Endothelial cell of umbilical vein (primary cell): ENCODE measurements around the gene IMPA2. TPM values are rescaled to one million over a fixed set of nuclear protein-coding genes. Genes with fewer than 3 reads are reported as not detected.

Experiments
- BruUV-seq: library from RNA; stranded (reverse); fragments of 400-500 nt; replicated peaks from 2 replicates; lab custom pipeline; 2021; lab: Mats Ljungman, UMichigan
- CTCF ChIA-PET: fragments of 300-600, 350-600 bp; sonication (Branson Sonifier 250); formaldehyde crosslinking; loops from one replicate; lab custom pipeline; 2021; ENCODE audit warnings: antibody characterized with exemption, inconsistent platforms; lab: Charles Lee
- POLR2A ChIA-PET: fragments of 300-600, 350-600 bp; sonication (Branson Sonifier 250); formaldehyde crosslinking; loops from one replicate; lab custom pipeline; 2021; ENCODE audit warnings: antibody characterized with exemption, inconsistent platforms; lab: Charles Lee
- DNase-seq: peaks from one replicate; pipeline ENCODE4 v3.0.0-alpha.2; 2011; ENCODE audit warnings: low read depth, low spot score
- FAIRE-seq: peaks from 2 replicates; lab custom pipeline; 2011; peaks lifted over from hg19 to GRCh38; lab: Jason Lieb, UNC
- H2AFZ ChIP-seq: 2 replicates; pipeline ENCODE4 v1.6.0; 2012; ENCODE audit warnings: low read depth, low read length, control low read depth, inconsistent platforms
- H3K27ac ChIP-seq: 2 replicates; pipeline ENCODE4 v1.5.1; 2011; ENCODE audit warnings: low read depth, mild to moderate bottlenecking, control low read depth, low read length, moderate library complexity; ENCODE audit not compliant: insufficient read depth
- H3K27me3 ChIP-seq, 2 experiments: 2 replicates each; pipeline versions ENCODE4 v1.6.0 to v1.6.1; 2011; ENCODE audit warnings: low read length in 2 of 2, mixed read lengths in 1 of 2; ENCODE audit not compliant: control insufficient read depth in 2 of 2, insufficient read depth in 2 of 2
- H3K36me3 ChIP-seq, 2 experiments: 2 replicates in 1 of 2; 3 replicates in 1 of 2; pipeline ENCODE4 v1.5.1; 2011; ENCODE audit warnings: low read length in 2 of 2, mild to moderate bottlenecking in 1 of 2, moderate library complexity in 1 of 2; ENCODE audit not compliant: control insufficient read depth in 2 of 2, insufficient read depth in 2 of 2; ENCODE audit errors: extremely low read depth in 1 of 2
- H3K4me1 ChIP-seq: 3 replicates; pipeline ENCODE4 v1.5.1; 2011; ENCODE audit warnings: mild to moderate bottlenecking, low read length; ENCODE audit not compliant: control insufficient read depth, insufficient read depth; ENCODE audit errors: extremely low read depth
- H3K4me2 ChIP-seq: 2 replicates; pipeline ENCODE4 v1.6.1; 2011; ENCODE audit warnings: low read length, control low read depth, mixed read lengths; ENCODE audit not compliant: insufficient read depth
- H3K4me3 ChIP-seq, 3 experiments: fragments of 200-600 bp in 1 of 3; sonication (generic), shearing (Covaris generic) in 1 of 3; replicated peaks in 1 of 3; 2 replicates each; pipeline ENCODE4 v1.5.1; 2011 to 2016; ENCODE audit warnings: control low read depth in 3 of 3, low read length in 3 of 3, mild to moderate bottlenecking in 2 of 3, inconsistent platforms in 1 of 3, low read depth in 1 of 3, moderate library complexity in 1 of 3; ENCODE audit not compliant: insufficient read depth in 1 of 3
- H3K79me2 ChIP-seq: 2 replicates; pipeline ENCODE4 v1.6.0; 2012; ENCODE audit warnings: low read length, inconsistent platforms; ENCODE audit not compliant: control insufficient read depth, insufficient read depth
- H3K9ac ChIP-seq: replicated peaks from 2 replicates; pipeline ENCODE3; 2011; ENCODE audit warnings: low read length, control low read depth; ENCODE audit not compliant: insufficient read depth; ENCODE audit errors: extremely low read depth
- H3K9me1 ChIP-seq: replicated peaks from 3 replicates; pipeline ENCODE4 v1.6.0; 2011; ENCODE audit warnings: mild to moderate bottlenecking, low read length; ENCODE audit not compliant: control insufficient read depth, insufficient read depth; ENCODE audit errors: extremely low read depth
- H3K9me3 ChIP-seq: replicated peaks from 2 replicates; pipeline ENCODE4 v1.5.1; 2012; ENCODE audit warnings: low read length, inconsistent platforms; ENCODE audit not compliant: control insufficient read depth, insufficient read depth
- H4K20me1 ChIP-seq: replicated peaks from 2 replicates; pipeline ENCODE3; 2011; ENCODE audit warnings: mild to moderate bottlenecking, low read length; ENCODE audit not compliant: control insufficient read depth, insufficient read depth; ENCODE audit errors: extremely low read depth
- CTCF ChIP-seq, 2 donors: IDR thresholded peaks; 1 replicate in 1 of 2; 2 replicates in 1 of 2; pipeline ENCODE4 v1.5.1; 2011; ENCODE audit warnings: low read length in 2 of 2, mild to moderate bottlenecking in 2 of 2, moderate library complexity in 2 of 2, control low read depth in 1 of 2, inconsistent platforms in 1 of 2, low read depth in 1 of 2; ENCODE audit not compliant: insufficient read depth in 1 of 2; ENCODE audit errors: extremely low read depth in 1 of 2
- EZH2 ChIP-seq: IDR thresholded peaks from 2 replicates; pipeline ENCODE4 v1.6.1; 2012; ENCODE audit warnings: borderline replicate concordance, low read depth, mild to moderate bottlenecking, moderate library complexity, low read length, inconsistent platforms; ENCODE audit not compliant: severe bottlenecking
- FOS ChIP-seq: IDR thresholded peaks from 2 replicates; pipeline ENCODE4 v1.6.1; 2011; ENCODE audit warnings: mild to moderate bottlenecking, low read length, moderate library complexity, borderline replicate concordance; ENCODE audit not compliant: insufficient read depth
- GATA2 ChIP-seq: IDR thresholded peaks from 2 replicates; pipeline ENCODE4 v1.7.0; 2011; ENCODE audit warnings: low read depth, mild to moderate bottlenecking, moderate library complexity, mixed read lengths, low read length; ENCODE audit not compliant: insufficient read length, insufficient read depth
- JUN ChIP-seq: IDR thresholded peaks from 2 replicates; pipeline ENCODE4 v1.6.1; 2011; ENCODE audit warnings: borderline replicate concordance, low read depth; ENCODE audit not compliant: insufficient read length, insufficient read depth
- MAX ChIP-seq: IDR thresholded peaks from 2 replicates; pipeline ENCODE4 v1.6.1; 2011; ENCODE audit not compliant: insufficient read depth, insufficient read length
- MYC ChIP-seq: IDR thresholded peaks from one replicate; pipeline ENCODE4 v1.6.1; 2011; ENCODE audit warnings: mild to moderate bottlenecking, low read depth, low read length
- POLR2A ChIP-seq: IDR thresholded peaks from 2 replicates; pipeline ENCODE4 v1.6.1; 2012; ENCODE audit warnings: low read depth, mild to moderate bottlenecking, control low read depth, low read length
- POLR2AphosphoS5 ChIP-seq: IDR thresholded peaks from 2 replicates; pipeline ENCODE4 v1.6.1; 2012; ENCODE audit warnings: low read depth, mild to moderate bottlenecking, control low read depth, low read length, moderate library complexity; ENCODE audit not compliant: insufficient read depth
- dilution Hi-C: fragments of 300-500 bp; cut with MboI; formaldehyde crosslinking; loops from one replicate; pipeline ENCODE4 v1.15.0; 2019; ENCODE audit warnings: low sequenced_read_pairs; ENCODE audit not compliant: extremely low pct_ligation_motif_present
- intact Hi-C: fragments of 100-400 bp; cut with micrococcal nuclease; formaldehyde crosslinking; loops from one replicate; pipeline ENCODE4 v1.10.0; 2022
- polyA plus RNA-seq, 4 experiments: library from polyadenylated mRNA; depleted of rRNA in 3 of 4; stranded (reverse) in 3 of 4; unstranded in 1 of 4; fragments of >200 nt; gene quantifications; 2 replicates each; pipeline versions ENCODE4 v1.2.1 to v1.2.3, GENCODE V29; 2011 to 2012; ENCODE audit warnings: missing spikeins in 1 of 4
- total RNA-seq: library from RNA; stranded (reverse); gene quantifications from 2 replicates; pipeline ENCODE4 v1.2.3, GENCODE V29; 2021

Gene IMPA2
- total and polyA plus RNA-seq, 2 donors (not counting 3 experiments of a cell fraction or from before 2014, with no cell fraction given) = 6.1 to 8.0 TPM

- ChIA-PET POLR2A (no interaction called here), CTCF (interaction anchor here (1.3 kb wide), 1 partner anchor 11 kb away, joined by 4 read pairs; no protein-coding TSS in a partner anchor)
- H3K27ac ChIP-seq = no peak overlapping the region
- H3K4me1 ChIP-seq = no peaks in the 10 kb centered on the region
- H3K9me1 ChIP-seq = no peaks in the 10 kb centered on the region
- dilution Hi-C loops = no loop called here
- H3K9ac ChIP-seq = no peak overlapping the region
- no peak for TF ChIP-seq JUN
- TF ChIP-seq EZH2 = no peak
- TF ChIP-seq MAX = no peak
- no peak for TF ChIP-seq CTCF (IDR thresholded peaks at IDR 0.05; ENCODE audit: extremely low read depth in 1 of 2, insufficient read depth in 1 of 2, low read depth in 1 of 2, low read length in 2 of 2)
- no peak for TF ChIP-seq MYC
- no peak for TF ChIP-seq FOS
- TF ChIP-seq POLR2A = no peak
- no peak for TF ChIP-seq POLR2AphosphoS5
- no peak for TF ChIP-seq GATA2
- H3K4me2 ChIP-seq = no peak overlapping the region
- no peaks in the 10 kb centered on the region for H3K9me3 ChIP-seq
- BruUV-seq = no TSS peak
- H3K27me3 ChIP-seq = no peaks in the 10 kb centered on the region
- no peaks in the 10 kb centered on the region for H3K36me3 ChIP-seq
- H4K20me1 ChIP-seq = no peaks in the 10 kb centered on the region
- no peaks in the 10 kb centered on the region for H3K79me2 ChIP-seq
- H2AFZ ChIP-seq = no peak overlapping the region
- no peak for FAIRE-seq
- intact Hi-C loops = no loop called here
- no peak overlapping the region for H3K4me3 ChIP-seq
- no peak for DNase-seq
Observed at GRCh38 chr18:12027480-12027879, 46.2 kb downstream of the IMPA2 start.
